GM12873 (cell line): ENCODE results near the gene LHFPL2.

Source experiments
- TF ChIP-seq, protein P1 (sequence below): IDR thresholded peaks from 2 replicates; pipeline ENCODE4 v1.5.1; 2012; ENCODE audit warnings: low read depth, mild to moderate bottlenecking, moderate library complexity, low read length, control low read depth; ENCODE audit not compliant: insufficient read depth; ENCODE audit errors: missing control alignments

Gene LHFPL2

DNA sequence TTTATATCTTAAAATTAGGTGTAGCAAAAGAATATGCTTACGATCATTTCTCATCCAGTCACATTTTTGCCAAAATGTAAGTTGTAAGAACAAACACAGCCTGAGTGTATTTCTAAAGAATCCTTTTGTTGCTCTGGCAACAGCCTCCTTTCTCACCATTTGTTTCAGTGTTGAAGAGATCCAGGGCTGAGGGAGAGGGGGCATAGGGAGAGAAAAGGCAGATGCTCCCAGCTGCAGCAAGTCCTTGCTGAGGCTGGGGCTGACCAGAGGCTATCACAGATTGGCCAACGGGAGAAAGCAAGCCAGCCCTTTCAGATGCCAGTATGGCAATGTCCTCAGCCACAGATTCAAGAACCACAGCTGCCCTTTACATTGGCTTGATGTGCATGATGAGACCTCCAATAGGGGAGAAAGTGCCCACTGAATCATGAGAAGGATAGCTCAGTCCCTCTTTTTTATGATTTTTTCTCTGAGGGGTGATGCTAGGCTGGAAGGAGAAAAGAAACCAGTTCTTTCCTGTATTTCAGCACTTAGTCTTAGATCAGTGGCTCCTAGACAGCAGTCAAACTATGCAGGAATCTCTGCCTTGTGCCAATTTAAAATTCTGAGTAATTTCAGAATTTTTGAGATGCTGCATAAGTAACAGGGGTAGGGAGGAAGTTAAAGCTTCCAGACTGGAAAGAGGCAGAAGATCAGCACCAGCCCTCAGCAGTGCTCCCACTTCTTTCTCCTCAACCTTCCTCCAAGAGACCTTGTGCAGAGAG lies 142.1 kb downstream of the LHFPL2 start:
- TF ChIP-seq, protein P1, sequence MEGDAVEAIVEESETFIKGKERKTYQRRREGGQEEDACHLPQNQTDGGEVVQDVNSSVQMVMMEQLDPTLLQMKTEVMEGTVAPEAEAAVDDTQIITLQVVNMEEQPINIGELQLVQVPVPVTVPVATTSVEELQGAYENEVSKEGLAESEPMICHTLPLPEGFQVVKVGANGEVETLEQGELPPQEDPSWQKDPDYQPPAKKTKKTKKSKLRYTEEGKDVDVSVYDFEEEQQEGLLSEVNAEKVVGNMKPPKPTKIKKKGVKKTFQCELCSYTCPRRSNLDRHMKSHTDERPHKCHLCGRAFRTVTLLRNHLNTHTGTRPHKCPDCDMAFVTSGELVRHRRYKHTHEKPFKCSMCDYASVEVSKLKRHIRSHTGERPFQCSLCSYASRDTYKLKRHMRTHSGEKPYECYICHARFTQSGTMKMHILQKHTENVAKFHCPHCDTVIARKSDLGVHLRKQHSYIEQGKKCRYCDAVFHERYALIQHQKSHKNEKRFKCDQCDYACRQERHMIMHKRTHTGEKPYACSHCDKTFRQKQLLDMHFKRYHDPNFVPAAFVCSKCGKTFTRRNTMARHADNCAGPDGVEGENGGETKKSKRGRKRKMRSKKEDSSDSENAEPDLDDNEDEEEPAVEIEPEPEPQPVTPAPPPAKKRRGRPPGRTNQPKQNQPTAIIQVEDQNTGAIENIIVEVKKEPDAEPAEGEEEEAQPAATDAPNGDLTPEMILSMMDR = no peak

DNA sequence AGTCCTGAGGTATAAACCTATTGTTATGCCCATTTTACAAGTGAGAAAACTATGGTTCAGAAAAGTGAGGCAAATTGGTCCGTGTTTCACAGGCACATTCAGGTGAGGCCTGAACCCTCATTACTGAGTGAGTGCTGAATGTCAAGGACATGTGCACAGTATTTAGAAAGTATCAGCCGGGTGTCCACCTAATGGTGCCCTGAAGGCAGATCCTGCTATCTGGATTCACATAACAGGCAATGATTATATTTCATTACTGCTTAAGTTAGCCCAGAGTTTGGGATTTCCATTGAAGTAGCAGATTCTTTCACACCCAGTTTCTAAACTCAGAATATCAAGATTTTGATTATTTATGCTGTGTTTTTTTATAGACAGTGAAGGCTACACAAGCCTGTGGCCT lies 142.7 kb downstream of the LHFPL2 start:
- TF ChIP-seq, protein P1 = no peak

DNA sequence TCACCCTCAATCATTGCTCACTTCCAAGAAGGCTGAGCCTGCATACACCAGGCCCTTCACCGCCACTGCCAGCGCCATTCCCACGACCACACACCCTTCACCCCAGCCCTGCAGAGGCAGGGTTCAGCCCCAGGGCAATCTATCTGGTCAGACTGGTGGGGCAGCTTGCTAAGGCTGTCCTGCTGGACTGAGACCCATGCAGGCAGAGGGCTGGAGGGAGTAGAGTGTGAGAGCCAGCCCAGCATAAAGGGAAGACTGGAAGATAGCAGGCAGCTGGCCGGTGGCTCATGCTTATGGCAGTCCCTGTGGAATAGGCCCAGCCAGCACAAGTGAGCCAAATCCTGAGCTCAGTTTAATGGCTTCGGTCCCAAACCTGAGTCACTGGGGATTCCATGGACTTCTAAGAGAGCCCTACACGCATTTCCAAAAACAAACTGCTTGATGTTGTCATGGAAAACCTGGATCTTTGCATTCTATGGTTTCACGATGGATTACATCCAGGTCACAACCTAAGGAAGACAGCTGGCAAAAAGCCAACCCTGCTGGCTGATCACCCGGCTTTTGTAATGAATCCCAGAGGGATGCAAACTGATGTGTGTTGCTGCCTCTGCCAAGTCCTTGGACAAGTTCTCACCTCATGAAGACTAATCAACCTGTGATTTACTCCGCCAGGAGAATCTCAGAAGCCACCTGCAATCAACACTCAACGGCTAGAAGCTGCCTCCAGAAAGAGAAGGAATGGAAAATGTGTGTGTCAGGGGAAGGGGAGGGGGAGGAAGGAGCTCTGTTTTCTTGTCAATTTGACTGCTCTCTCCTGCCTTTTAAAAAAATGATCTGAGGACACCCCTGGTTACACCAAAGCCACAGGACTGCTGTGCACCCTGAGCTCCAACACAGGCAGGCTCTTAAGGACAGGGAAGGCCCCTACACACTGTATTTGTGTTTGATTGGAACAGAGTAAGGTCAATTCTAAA lies 143.6 kb downstream of the LHFPL2 start:
- TF ChIP-seq, protein P1 = no peak

DNA sequence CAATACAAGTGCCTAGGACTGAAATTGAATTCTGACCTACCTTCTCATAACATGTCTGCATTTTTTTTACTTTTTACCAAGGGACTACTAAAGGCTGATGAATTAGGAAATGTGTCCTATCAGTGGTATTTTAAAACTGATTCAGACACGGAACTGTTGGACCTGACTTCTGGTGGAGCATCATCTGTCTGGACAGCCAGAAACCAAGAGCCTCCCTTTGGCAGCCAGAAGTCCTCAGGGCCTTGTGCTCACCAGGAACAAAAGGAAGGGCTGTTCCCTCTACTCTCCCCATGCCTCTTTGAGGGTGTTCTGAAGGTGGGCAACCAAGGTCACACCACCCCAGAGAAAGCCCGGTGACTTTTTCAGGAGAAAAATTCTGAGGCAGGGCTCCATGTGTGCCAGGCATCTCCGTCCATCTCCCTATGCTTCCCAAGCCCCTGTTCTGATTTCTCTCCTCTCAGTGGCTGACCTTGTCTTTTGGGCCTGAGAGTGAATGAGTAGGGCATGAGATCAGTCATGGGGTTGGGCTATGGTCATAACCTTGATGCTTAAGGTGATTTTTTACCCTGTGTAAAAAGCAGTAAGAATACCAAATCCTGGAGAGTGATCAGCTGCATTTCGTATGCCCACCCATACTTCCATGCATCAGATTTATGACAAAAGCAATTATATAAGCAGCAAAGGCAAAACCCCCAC lies 144.5 kb downstream of the LHFPL2 start:
- TF ChIP-seq, protein P1 = no peak

DNA sequence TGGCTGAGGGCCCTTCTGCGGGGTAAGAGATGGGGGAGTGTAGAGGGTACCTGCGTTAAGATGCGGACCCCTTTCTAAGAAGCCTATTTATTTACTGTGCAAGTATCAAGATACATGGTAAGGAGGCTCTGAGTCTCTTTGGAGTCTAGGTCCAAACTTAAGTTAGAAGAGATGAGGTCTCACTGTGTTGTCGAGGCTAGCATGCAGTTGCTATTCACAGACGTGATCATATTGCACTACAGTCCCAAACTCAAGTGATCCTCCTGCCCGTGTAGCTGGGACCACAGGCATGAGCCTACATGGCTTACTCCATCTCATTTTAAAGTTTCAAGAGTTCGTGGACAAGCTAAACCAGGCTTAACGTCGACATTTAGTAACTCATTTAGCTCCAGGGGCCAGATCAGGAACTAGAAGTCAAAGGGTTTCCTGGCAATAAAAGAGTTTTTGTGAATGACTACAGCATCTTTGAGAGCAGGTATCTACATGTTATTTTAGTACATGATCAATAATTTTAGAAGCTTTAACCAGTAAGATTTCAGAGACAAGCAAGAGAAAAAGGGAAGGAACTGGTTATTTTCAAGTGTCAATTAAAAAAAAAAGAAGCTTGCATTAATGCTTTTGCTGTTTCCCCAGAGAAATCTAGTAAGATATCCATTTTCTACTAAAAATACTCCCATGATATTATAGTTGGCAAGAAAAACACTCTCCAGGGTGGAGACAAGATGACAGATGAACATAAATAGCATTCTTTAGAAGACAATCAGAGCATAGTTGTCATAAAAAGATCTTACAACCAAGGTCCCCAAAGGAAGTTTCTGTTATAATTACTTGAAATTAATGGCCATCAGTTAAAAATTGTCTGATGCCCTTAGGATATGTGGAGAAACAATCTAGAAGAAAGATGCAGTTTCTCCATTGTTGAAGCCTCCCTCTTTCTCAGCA lies 146.9 kb downstream of the LHFPL2 start:
- TF ChIP-seq, protein P1 = no peak

DNA sequence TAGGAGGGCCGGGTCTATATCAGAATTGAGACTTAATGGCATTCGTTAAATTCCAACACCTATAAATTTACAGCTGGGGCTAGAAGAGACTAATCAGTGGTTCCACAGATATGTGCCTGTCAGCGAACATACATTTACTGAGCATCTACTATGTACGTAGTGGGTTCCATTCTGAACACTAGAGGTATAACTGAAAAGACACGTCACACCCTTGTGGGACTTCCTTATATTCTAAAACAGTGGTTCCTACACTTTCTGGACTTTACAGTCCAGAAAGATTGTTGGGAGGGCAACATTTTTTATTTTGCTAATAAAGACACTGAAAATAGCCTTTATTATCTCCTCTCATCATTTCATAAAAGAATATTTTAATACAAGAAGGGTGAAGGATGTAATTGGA lies 147.7 kb downstream of the LHFPL2 start:
- TF ChIP-seq, protein P1 = no peak
